Right atrium auricular region (tissue), 2 donors: ENCODE measurements around the gene TMEM272. TPM values are rescaled to one million over a fixed set of nuclear protein-coding genes. Genes with fewer than 3 reads are reported as not detected.

Experiments
- DNase-seq: peaks from one replicate; pipeline ENCODE4 v3.0.0-alpha.2; 2019; ENCODE audit warnings: low spot score
- H3K27ac ChIP-seq, 2 donors: fragments of 200-600 bp; sonication (generic); 1 replicate in 1 of 2; 2 replicates in 1 of 2; pipeline ENCODE4 v1.5.1; 2016 to 2019
- H3K27me3 ChIP-seq, 2 donors: fragments of 200-600 bp; sonication (generic); one replicate each; pipeline versions ENCODE4 v1.5.1 to v1.6.0; 2017 to 2019
- H3K36me3 ChIP-seq: fragments of 200-600 bp; sonication (generic); one replicate; pipeline ENCODE4 v1.5.1; 2016
- H3K4me1 ChIP-seq, 2 donors: fragments of 200-600 bp; sonication (generic); one replicate each; pipeline versions ENCODE4 v1.5.1 to v1.6.0; 2017 to 2019
- H3K4me3 ChIP-seq, 2 donors: fragments of 200-600 bp; sonication (generic); 1 replicate in 1 of 2; 2 replicates in 1 of 2; pipeline ENCODE4 v1.5.1; 2017 to 2019; ENCODE audit warnings: mild to moderate bottlenecking in 1 of 2, moderate library complexity in 1 of 2
- H3K9me3 ChIP-seq, 2 donors: fragments of 200-600 bp; sonication (generic); one replicate each; pipeline ENCODE4 v1.5.1; 2019
- CTCF ChIP-seq, 2 donors: fragments of 200-600 bp; sonication (generic); IDR thresholded peaks; one replicate each; pipeline ENCODE4 v1.5.1; 2019; ENCODE audit warnings: antibody characterized with exemption in 2 of 2
- total RNA-seq, 2 donors: library from RNA; depleted of rRNA; stranded (reverse); fragments of >200 nt; gene quantifications; one replicate each; pipeline ENCODE4 v1.1.0, GENCODE V29; 2016

Gene TMEM272
- total RNA-seq, 2 donors from 2014 or later, result 0.74 to 1.1 TPM

- Histone ChIP-seq H3K36me3 (no peaks in the 10 kb centered on the region), H3K4me3 (no peak overlapping the region), H3K27me3 (no peaks in the 10 kb centered on the region), H3K9me3 (no peaks in the 10 kb centered on the region), H3K4me1 (peaks cover 0 to 21% of the 10 kb centered on the region in 2 donors), H3K27ac (peak overlapping the region; percentile 62 to 75)
- no peak for DNase-seq
- TF ChIP-seq CTCF (IDR thresholded peaks at IDR 0.05), result no peak
These were observed 58.3 kb downstream of the TMEM272 start for GRCh38 chr13:51786425-51787265.

GRCh38 chr13:51785712-51786424 lies 59.1 kb downstream of the TMEM272 start:
- H3K4me1 ChIP-seq, result peaks cover 0 to 21% of the 10 kb centered on the region in 2 donors
- no peak for TF ChIP-seq CTCF (IDR thresholded peaks at IDR 0.05)
- H3K27ac ChIP-seq, result peak overlapping the region; percentile 62 to 75
- H3K9me3 ChIP-seq, result no peaks in the 10 kb centered on the region
- no peak for DNase-seq
- no peaks in the 10 kb centered on the region for H3K27me3 ChIP-seq
- H3K4me3 ChIP-seq, result no peak overlapping the region
- no peaks in the 10 kb centered on the region for H3K36me3 ChIP-seq

DNA sequence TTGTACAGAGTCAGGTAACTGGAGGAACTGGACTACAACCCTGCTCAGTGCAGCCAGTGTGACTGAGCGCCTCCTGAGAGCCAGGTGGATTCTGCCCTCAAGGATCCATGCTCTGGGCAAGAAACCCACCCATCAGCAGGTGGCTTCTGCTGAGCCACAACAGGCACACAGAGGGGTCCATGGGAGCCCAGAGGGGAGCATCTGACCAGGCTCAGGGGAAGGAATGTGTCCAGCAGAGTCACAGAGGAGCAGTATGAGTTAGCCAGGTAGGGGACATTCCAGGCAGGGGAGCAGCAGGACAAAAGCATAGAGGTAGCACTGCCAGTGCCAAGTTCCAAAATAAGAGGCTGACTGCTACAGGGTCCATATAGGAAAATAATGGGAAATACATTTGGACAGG lies 60.9 kb downstream of the TMEM272 start:
- DNase-seq, result no peak
- no peaks in the 10 kb centered on the region for H3K36me3 ChIP-seq
- H3K4me3 ChIP-seq, result no peak overlapping the region
- peaks cover 0 to 21% of the 10 kb centered on the region in 2 donors for H3K4me1 ChIP-seq
- no peaks in the 10 kb centered on the region for H3K27me3 ChIP-seq
- H3K9me3 ChIP-seq, result no peaks in the 10 kb centered on the region
- no peak overlapping the region for H3K27ac ChIP-seq
- no peak for TF ChIP-seq CTCF (IDR thresholded peaks at IDR 0.05)

- H3K4me1 ChIP-seq, result peaks cover 0 to 21% of the 10 kb centered on the region in 2 donors
- TF ChIP-seq CTCF (IDR thresholded peaks at IDR 0.05), result no peak
- H3K4me3 ChIP-seq, result no peak overlapping the region
- H3K27ac ChIP-seq, result no peak overlapping the region
- no peaks in the 10 kb centered on the region for H3K9me3 ChIP-seq
- H3K27me3 ChIP-seq, result no peaks in the 10 kb centered on the region
- DNase-seq, result no peak
- no peaks in the 10 kb centered on the region for H3K36me3 ChIP-seq
These were observed 61.4 kb downstream of the TMEM272 start for GRCh38 chr13:51783428-51784094.

DNA sequence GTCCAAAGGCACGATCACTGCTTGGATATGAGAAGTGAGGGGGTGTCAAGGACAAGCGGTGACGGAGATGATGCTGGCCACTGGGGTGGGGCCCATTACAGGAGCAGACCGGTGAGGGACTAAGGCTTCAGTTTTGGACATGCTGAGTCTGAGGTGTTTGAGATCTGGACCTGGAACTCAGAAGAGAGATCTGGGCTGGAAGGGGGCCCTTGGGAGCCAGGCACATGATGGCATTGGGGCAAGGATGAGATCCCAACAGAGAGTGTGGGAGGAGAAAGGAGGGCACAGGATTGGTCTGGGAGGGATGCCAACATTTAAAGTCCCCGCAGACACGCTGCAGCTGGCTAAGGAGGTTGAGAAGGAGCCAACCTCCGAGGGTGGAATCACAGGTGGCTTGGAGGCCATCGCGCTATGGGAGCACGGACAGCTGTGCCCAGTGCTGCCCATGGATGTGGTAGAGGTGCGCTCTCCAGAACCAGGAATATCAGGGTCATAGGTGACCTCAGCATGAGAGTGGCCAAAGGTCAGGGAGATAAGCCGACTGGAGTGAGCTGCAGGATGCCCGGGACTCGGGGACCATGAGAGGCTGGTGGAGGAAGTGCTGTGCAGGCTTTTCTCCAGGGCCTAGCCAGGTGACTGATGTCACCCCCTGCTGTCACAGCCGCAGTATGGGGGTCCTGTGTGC lies 62.8 kb downstream of the TMEM272 start:
- no peaks in the 10 kb centered on the region for H3K36me3 ChIP-seq
- no peaks in the 10 kb centered on the region for H3K9me3 ChIP-seq
- DNase-seq, result no peak
- no peaks in the 10 kb centered on the region for H3K27me3 ChIP-seq
- no peak overlapping the region for H3K4me3 ChIP-seq
- no peak overlapping the region for H3K27ac ChIP-seq
- peaks cover 0 to 19% of the 10 kb centered on the region in 2 donors for H3K4me1 ChIP-seq
- no peak for TF ChIP-seq CTCF (IDR thresholded peaks at IDR 0.05)
